Left lung (tissue), 10 donors: ENCODE results near the gene PPIL6. TPM values are rescaled to one million over a fixed set of nuclear protein-coding genes. Genes with fewer than 3 reads are reported as not detected.

Source experiments
- ATAC-seq: fragments of 200-7000 bp; cut with Tn5 transposase; one replicate; pipeline ENCODE4 v1.9.1; 2020; ENCODE audit warnings: moderate library complexity
- DNase-seq, 4 donors: peaks; one replicate each; pipeline ENCODE4 v3.0.0-alpha.2; 2013 to 2020
- H3K27ac ChIP-seq, 2 donors: fragments of 200-600 bp; sonication (generic) in 1 of 2; one replicate each; pipeline versions ENCODE4 v1.5.0 to v1.8.0; 2020 to 2021
- H3K27me3 ChIP-seq, 2 donors: fragments of 200-600 bp; sonication (generic) in 1 of 2; one replicate each; pipeline versions ENCODE4 v1.5.0 to v1.8.0; 2020 to 2021
- H3K36me3 ChIP-seq, 2 donors: fragments of 200-600 bp; sonication (generic) in 1 of 2; one replicate each; pipeline versions ENCODE4 v1.5.0 to v1.8.0; 2020 to 2021
- H3K4me1 ChIP-seq, 2 donors: fragments of 200-600 bp; one replicate each; pipeline ENCODE4 v1.8.0; 2021
- H3K4me3 ChIP-seq, 2 donors: fragments of 200-600 bp; sonication (generic) in 1 of 2; one replicate each; pipeline versions ENCODE4 v1.5.0 to v1.8.0; 2020 to 2021; ENCODE audit warnings: mild to moderate bottlenecking in 1 of 2
- H3K9me3 ChIP-seq, 2 donors: fragments of 200-600 bp; sonication (generic) in 1 of 2; one replicate each; pipeline versions ENCODE4 v1.5.0 to v1.8.0; 2020 to 2021
- intact Hi-C, 2 donors: fragments of 100-400 bp; cut with DNase I; formaldehyde crosslinking; loops; one replicate each; pipeline versions ENCODE4 v1.11.2 to v1.14.2; 2022
- polyA plus RNA-seq, 6 donors: library from polyadenylated mRNA; unstranded; fragments of 120-200 nt; gene quantifications; one replicate each; pipeline ENCODE4 v1.2.1, GENCODE V29; 2013; ENCODE audit not compliant: insufficient read length in 6 of 6
- total RNA-seq, 2 donors: library from RNA; stranded (reverse); fragmentation: NEBNext Ultra II Directional; extraction: Animal tissue kit (Norgen Biotek cat#: 25700); gene quantifications; one replicate each; pipeline ENCODE4 v1.2.1, GENCODE V29; 2021
- TF ChIP-seq, protein P1 (sequence below), 2 donors: fragments of 200-600 bp; sonication (generic) in 1 of 2; IDR thresholded peaks; one replicate each; pipeline versions ENCODE4 v1.5.0 to v1.8.0; 2021; ENCODE audit warnings: antibody characterized with exemption in 2 of 2
- donor health status: DM: no; HTN: yes; CAD: no.
- donor health status: DM: no; HTN: no; CAD: no.

Gene PPIL6
- total and polyA plus RNA-seq, 8 donors: 4.5 to 15.1 (median 9.9) TPM

GRCh38 chr6:109474995-109475394, 34.6 kb upstream of the PPIL6 start:
- no peak overlapping the region for H3K4me3 ChIP-seq
- DNase-seq (no peak), ATAC-seq (no peak)
- no peaks in the 10 kb centered on the region for H3K27me3 ChIP-seq
- intact Hi-C loops: no loop called here
- H3K36me3 ChIP-seq: peaks cover 4 to 82% of the 10 kb centered on the region in 2 donors
- no peak overlapping the region for H3K27ac ChIP-seq
- TF ChIP-seq, protein P1, sequence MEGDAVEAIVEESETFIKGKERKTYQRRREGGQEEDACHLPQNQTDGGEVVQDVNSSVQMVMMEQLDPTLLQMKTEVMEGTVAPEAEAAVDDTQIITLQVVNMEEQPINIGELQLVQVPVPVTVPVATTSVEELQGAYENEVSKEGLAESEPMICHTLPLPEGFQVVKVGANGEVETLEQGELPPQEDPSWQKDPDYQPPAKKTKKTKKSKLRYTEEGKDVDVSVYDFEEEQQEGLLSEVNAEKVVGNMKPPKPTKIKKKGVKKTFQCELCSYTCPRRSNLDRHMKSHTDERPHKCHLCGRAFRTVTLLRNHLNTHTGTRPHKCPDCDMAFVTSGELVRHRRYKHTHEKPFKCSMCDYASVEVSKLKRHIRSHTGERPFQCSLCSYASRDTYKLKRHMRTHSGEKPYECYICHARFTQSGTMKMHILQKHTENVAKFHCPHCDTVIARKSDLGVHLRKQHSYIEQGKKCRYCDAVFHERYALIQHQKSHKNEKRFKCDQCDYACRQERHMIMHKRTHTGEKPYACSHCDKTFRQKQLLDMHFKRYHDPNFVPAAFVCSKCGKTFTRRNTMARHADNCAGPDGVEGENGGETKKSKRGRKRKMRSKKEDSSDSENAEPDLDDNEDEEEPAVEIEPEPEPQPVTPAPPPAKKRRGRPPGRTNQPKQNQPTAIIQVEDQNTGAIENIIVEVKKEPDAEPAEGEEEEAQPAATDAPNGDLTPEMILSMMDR (IDR thresholded peaks at IDR 0.05): no peak
- H3K4me1 ChIP-seq: peaks cover 11 to 37% of the 10 kb centered on the region in 2 donors
- no peaks in the 10 kb centered on the region for H3K9me3 ChIP-seq

DNA sequence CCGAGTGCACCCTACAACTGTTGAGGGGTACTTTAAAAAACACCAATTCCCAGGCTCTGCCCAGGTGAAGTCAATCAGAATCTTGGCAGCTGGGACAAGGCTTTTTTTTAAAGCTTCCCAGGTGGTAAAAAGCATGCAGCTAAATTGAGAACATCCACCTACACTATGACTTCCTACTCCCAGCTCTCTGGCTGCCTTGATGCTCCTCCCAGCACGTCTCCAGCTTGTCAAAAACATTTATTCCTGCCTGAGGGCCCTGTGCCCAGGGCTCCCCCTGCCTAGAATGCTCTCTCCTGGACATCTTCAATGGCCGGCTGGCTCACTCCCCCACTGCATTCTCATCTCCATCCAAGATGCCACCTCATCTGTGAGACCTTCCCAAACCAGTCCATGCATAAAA, 32.7 kb upstream of the PPIL6 start:
- DNase-seq: no peak
- no peak overlapping the region for H3K4me3 ChIP-seq
- peaks cover 4 to 95% of the 10 kb centered on the region in 2 donors for H3K36me3 ChIP-seq
- H3K27ac ChIP-seq: no peak overlapping the region
- peaks cover 10 to 18% of the 10 kb centered on the region in 2 donors for H3K4me1 ChIP-seq
- H3K27me3 ChIP-seq: no peaks in the 10 kb centered on the region
- H3K9me3 ChIP-seq: no peaks in the 10 kb centered on the region
- intact Hi-C loops: no loop called here
- TF ChIP-seq, protein P1 (IDR thresholded peaks at IDR 0.05): no peak
- no peak for ATAC-seq

GRCh38 chr6:109472132-109472995, 31.9 kb upstream of the PPIL6 start:
- no peak for DNase-seq
- H3K4me1 ChIP-seq: peaks cover 4 to 11% of the 10 kb centered on the region in 2 donors
- no peak for ATAC-seq
- TF ChIP-seq, protein P1 (IDR thresholded peaks at IDR 0.05): no peak
- no peaks in the 10 kb centered on the region for H3K27me3 ChIP-seq
- H3K27ac ChIP-seq: no peak overlapping the region
- H3K36me3 ChIP-seq: peaks cover 4 to 95% of the 10 kb centered on the region in 2 donors
- intact Hi-C loops: no loop called here
- H3K4me3 ChIP-seq: no peak overlapping the region
- no peaks in the 10 kb centered on the region for H3K9me3 ChIP-seq

- ATAC-seq: no peak
- Histone ChIP-seq H3K9me3 (no peaks in the 10 kb centered on the region), H3K36me3 (peaks cover 4 to 98% of the 10 kb centered on the region in 2 donors), H3K4me1 (peaks cover 4 to 5% of the 10 kb centered on the region in 2 donors), H3K27me3 (no peaks in the 10 kb centered on the region), H3K4me3 (no peak overlapping the region), H3K27ac (no peak overlapping the region)
- TF ChIP-seq, protein P1 (IDR thresholded peaks at IDR 0.05): no peak
- intact Hi-C loops: no loop called here
- DNase-seq: no peak
Measured at GRCh38 chr6:109471105-109471810, 30.8 kb upstream of the PPIL6 start.

GRCh38 chr6:109469591-109470189, 29.3 kb upstream of the PPIL6 start:
- intact Hi-C loops: no loop called here
- ATAC-seq: no peak

More at GRCh38 chr6:109469591-109470189, 29.3 kb upstream of the PPIL6 start:
- DNase-seq: no peak
- peaks cover 4 to 98% of the 10 kb centered on the region in 2 donors for H3K36me3 ChIP-seq
- H3K27ac ChIP-seq: peak overlapping the region in 1 of 2 donors; percentile 55
- no peak overlapping the region for H3K4me3 ChIP-seq
- H3K9me3 ChIP-seq: no peaks in the 10 kb centered on the region
- TF ChIP-seq, protein P1 (IDR thresholded peaks at IDR 0.05): no peak
- no peaks in the 10 kb centered on the region for H3K27me3 ChIP-seq
- peaks cover 0 to 10% of the 10 kb centered on the region in 2 donors for H3K4me1 ChIP-seq
